Measurements from ENCODE around the gene HCST.

HCST gene

DNA sequence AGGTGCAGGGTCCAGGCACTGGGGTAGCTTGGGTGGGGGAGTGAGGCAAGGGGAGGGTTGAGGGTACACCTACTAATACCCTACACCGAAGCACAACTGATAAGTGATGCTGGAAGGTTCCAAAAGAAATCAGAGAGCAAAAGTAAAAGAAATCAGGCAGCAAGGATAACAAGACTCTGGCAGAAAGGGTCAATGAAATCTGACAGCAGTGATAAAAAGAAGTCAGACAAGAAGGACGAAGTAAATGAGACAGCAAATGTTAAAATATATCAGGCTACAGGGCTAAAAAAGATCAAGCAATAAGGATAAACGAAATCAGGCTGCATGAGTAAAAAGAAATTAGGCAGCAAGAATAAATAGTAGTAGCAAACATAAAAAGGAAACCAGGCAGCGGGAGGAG is 38.5 kb downstream of the HCST start:
- Mint-ChIP-seq H3K4me1 (ENCODE audit: low read depth) (peaks cover 20% of the 10 kb centered on the region), H3K36me3 (ENCODE audit: low read depth) (peaks cover 8% of the 10 kb centered on the region), H3K27ac (no peak overlapping the region), H3K4me3 (no peak overlapping the region), H3K9me3 (no peaks in the 10 kb centered on the region), H3K27me3 (ENCODE audit: low read depth) (no peaks in the 10 kb centered on the region)
- no peak for DNase-seq (ENCODE audit: low spot score)

DNA sequence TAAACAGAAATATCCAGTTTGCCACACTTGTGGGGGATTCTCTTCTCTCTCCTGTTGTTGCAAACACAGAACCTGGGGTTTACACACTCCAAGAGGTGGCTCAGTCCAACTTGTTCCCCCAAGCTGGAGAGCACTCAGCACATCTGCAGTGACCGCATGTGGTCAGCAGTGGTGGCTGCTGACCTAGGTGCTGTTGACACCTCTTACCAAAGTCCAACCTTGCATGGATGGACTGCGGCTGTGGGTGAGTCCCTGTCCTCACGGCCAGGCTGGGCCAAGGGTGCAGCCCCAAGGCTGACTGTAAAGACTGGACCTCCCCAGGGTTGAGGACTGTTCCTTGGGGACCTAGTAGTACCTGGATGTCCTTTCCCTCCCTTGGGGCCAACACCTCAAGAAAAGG is 39.9 kb downstream of the HCST start:
- no peaks in the 10 kb centered on the region for H3K9me3 Mint-ChIP-seq
- DNase-seq (ENCODE audit: low spot score), result no peak
- no peak overlapping the region for H3K4me3 Mint-ChIP-seq
- peaks cover 15% of the 10 kb centered on the region for H3K4me1 Mint-ChIP-seq (ENCODE audit: low read depth)
- H3K27me3 Mint-ChIP-seq (ENCODE audit: low read depth), result no peaks in the 10 kb centered on the region
- H3K27ac Mint-ChIP-seq, result no peak overlapping the region
- H3K36me3 Mint-ChIP-seq (ENCODE audit: low read depth), result peaks cover 8% of the 10 kb centered on the region

DNA sequence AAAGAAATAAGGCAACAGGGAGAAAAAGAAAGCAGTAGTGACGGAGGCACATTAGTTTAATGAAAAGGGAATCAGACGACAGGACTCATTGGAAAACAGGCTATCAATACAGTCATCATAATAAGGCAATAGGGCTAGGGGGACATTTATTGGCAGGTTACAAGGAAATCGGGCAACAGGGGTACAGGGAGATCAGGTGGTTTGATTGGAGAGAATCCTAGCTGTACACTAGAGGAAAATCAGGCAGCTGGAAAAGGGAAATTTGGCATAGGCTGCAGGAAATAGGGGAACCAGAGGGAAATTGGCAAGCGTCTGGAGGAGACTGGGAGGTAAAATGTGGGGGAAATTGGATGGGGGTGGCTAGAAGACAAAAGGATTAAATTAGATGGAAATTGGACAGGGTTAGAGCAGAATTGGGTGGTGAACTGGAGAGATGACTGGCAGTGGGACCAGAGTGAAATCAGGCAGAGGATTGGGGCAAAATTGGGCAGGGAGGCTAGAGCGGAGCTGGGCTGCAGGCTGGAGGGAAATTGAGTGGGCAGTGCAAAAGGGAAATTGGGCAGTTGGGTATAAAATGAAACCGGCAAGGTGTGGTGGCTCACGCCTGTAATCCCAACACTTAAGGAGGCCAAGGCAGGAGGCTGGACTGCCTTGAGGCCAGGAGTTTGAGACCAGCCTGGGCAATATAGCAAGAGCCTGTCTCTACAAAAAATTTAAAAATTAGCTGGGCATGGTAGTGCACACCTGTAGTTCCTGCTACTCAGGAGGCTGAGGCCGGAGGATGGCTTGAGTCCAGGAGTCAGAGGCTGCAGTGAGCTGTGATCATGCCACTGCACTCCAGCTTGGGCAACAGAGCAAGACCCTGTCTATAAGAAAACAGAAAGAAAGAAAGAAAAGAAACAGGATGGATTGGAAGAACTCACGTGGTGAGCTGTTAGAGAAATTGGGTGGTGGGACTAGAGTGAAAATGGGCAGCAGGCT is 41.3 kb downstream of the HCST start:
- no peak for DNase-seq (ENCODE audit: low spot score)
- Mint-ChIP-seq H3K27ac (no peak overlapping the region), H3K4me1 (ENCODE audit: low read depth) (peaks cover 9% of the 10 kb centered on the region), H3K9me3 (no peaks in the 10 kb centered on the region), H3K4me3 (no peak overlapping the region), H3K36me3 (ENCODE audit: low read depth) (peaks cover 8% of the 10 kb centered on the region), H3K27me3 (ENCODE audit: low read depth) (no peaks in the 10 kb centered on the region)

DNA sequence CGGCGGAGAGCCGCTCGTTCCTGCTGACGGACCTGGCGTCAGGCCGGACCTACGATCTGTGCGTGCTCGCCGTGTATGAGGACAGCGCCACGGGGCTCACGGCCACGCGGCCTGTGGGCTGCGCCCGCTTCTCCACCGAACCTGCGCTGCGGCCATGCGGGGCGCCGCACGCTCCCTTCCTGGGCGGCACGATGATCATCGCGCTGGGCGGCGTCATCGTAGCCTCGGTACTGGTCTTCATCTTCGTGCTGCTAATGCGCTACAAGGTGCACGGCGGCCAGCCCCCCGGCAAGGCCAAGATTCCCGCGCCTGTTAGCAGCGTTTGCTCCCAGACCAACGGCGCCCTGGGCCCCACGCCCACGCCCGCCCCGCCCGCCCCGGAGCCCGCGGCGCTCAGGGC is 42.2 kb downstream of the HCST start:
- peaks cover 2% of the 10 kb centered on the region for H3K27me3 Mint-ChIP-seq (ENCODE audit: low read depth)
- H3K4me3 Mint-ChIP-seq, result no peak overlapping the region
- no peaks in the 10 kb centered on the region for H3K9me3 Mint-ChIP-seq
- H3K27ac Mint-ChIP-seq, result no peak overlapping the region
- peaks cover 10% of the 10 kb centered on the region for H3K4me1 Mint-ChIP-seq (ENCODE audit: low read depth)
- H3K36me3 Mint-ChIP-seq (ENCODE audit: low read depth), result peaks cover 8% of the 10 kb centered on the region
- no peak for DNase-seq (ENCODE audit: low spot score)

DNA sequence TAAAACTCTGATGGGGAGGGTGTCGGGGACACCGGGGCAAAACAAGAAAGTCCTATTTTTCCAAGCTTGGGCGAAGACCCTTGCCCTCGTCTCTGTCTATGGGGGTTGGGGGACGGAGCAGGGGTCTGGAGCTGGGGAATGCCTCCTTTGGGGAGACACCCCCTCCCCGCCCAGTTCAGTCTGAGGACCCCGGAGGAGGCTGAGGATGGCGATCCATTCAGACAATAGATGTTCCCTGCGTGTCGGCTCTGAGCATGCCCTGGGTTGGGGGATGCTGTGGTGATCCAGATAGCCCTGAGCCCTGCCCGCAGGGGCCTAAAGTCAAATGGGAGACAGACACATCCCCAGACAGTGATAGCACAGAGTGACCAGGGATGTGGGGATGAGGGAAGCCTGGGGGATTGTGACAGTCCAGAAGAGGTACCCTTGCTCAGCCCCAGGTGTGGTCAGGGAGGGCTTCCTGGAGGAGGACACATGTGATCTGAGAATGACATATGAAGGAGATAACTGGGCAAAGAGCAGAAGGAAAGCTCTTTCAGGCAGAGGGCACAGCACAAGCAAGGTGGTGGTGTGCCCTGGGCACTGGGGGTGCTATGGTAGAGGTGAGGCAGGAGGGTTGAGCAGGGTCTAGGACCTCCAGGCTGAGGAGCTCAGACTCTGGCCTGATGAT is 42.9 kb downstream of the HCST start:
- peaks cover 14% of the 10 kb centered on the region for H3K4me1 Mint-ChIP-seq (ENCODE audit: low read depth)
- H3K27ac Mint-ChIP-seq, result no peak overlapping the region
- no peak overlapping the region for H3K4me3 Mint-ChIP-seq
- H3K27me3 Mint-ChIP-seq (ENCODE audit: low read depth), result peaks cover 2% of the 10 kb centered on the region
- H3K36me3 Mint-ChIP-seq (ENCODE audit: low read depth), result peaks cover 8% of the 10 kb centered on the region
- H3K9me3 Mint-ChIP-seq, result no peaks in the 10 kb centered on the region
- DNase-seq (ENCODE audit: low spot score), result no peak

DNA sequence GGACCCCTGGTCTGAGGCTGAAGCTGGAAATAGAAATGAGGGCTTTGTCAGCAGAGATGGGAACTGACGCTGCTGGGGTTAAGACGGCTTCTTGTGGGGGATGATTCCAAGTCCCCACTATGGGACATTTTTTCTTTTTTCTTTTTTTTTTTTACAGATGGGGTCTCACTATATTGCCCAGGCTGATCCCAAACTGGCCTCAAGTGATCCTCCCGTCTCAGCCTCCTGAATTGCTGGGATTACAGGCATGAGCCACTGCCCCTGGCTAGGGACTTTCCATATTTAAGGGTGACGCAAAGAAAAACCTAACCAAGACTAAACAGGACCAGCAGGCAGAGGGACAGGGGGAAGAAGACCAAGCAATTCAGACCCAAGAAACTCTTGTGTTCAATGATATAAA is 43.9 kb downstream of the HCST start:
- peaks cover 2% of the 10 kb centered on the region for H3K27me3 Mint-ChIP-seq (ENCODE audit: low read depth)
- H3K9me3 Mint-ChIP-seq, result no peaks in the 10 kb centered on the region
- no peak overlapping the region for H3K4me3 Mint-ChIP-seq
- DNase-seq (ENCODE audit: low spot score), result no peak
- no peak overlapping the region for H3K27ac Mint-ChIP-seq
- H3K4me1 Mint-ChIP-seq (ENCODE audit: low read depth), result peaks cover 19% of the 10 kb centered on the region
- peaks cover 5% of the 10 kb centered on the region for H3K36me3 Mint-ChIP-seq (ENCODE audit: low read depth)

DNA sequence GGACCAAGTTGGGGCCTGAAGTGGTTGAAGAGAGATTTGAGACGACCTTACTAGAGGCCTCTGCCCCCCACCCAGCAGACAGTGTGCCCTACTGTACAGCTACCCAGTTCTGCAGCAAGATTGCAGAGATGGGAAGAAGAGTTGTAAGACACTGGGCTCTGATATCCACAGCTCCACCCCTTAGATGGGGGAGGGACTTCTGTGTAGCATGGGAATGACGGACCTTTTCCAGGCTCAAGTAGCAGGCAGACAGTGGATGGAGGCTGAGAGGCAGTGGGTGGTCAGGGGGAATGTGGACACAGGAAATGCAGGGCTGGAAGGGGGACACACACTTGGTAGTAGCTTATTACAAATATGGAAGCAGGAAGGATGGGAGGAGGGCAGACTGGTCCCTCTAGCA is 46.8 kb downstream of the HCST start:
- no peak overlapping the region for H3K4me3 Mint-ChIP-seq
- DNase-seq (ENCODE audit: low spot score), result no peak
- H3K36me3 Mint-ChIP-seq (ENCODE audit: low read depth), result peaks cover 5% of the 10 kb centered on the region
- peak overlapping the region; percentile 31 for H3K27ac Mint-ChIP-seq
- peaks cover 2% of the 10 kb centered on the region for H3K27me3 Mint-ChIP-seq (ENCODE audit: low read depth)
- peaks cover 38% of the 10 kb centered on the region for H3K4me1 Mint-ChIP-seq (ENCODE audit: low read depth)
- H3K9me3 Mint-ChIP-seq, result no peaks in the 10 kb centered on the region

All from T-helper 2 cell treated with Interferon-gamma antibody and Interleukin-4, amounts not matched to agents 5 μg/mL and 100 μg/mL, for 36 hours (primary cell).